Activated CD8-positive, alpha-beta memory T cell treated with anti-CD3 and anti-CD28 coated beads, Interleukin-2, amount 10 ng/mL, durations not matched to agents 7 days and 5 days (primary cell): Measurements from ENCODE around the gene ADCY9. TPM values are rescaled to one million over a fixed set of nuclear protein-coding genes. Genes with fewer than 3 reads are reported as not detected.

Experiments
- ATAC-seq: fragments of 150-1000 bp; cut with Tn5 transposase; one replicate; pipeline ENCODE4 v1.10.0; 2021; ENCODE audit warnings: moderate library complexity
- CTCF ChIA-PET: fragments of 350-600 bp; sonication (Branson Sonifier 250); formaldehyde crosslinking; loops from one replicate; lab custom pipeline; 2021; ENCODE audit warnings: antibody characterized with exemption; lab: Charles Lee
- DNase-seq: peaks from one replicate; pipeline ENCODE4 v3.0.0-alpha.2; 2020
- H3K27ac Mint-ChIP-seq: one replicate; pipeline ENCODE4 v1.8.0; 2021; ENCODE audit warnings: mild to moderate bottlenecking, mixed read lengths
- H3K27me3 Mint-ChIP-seq: one replicate; pipeline ENCODE4 v1.8.0; 2021; ENCODE audit warnings: mixed read lengths
- H3K36me3 Mint-ChIP-seq: one replicate; pipeline ENCODE4 v1.8.0; 2021; ENCODE audit warnings: mild to moderate bottlenecking, mixed read lengths
- H3K4me1 Mint-ChIP-seq: one replicate; pipeline ENCODE4 v1.8.0; 2021; ENCODE audit warnings: mixed read lengths
- H3K4me3 Mint-ChIP-seq: one replicate; pipeline ENCODE4 v1.8.0; 2021; ENCODE audit warnings: mild to moderate bottlenecking, moderate library complexity, mixed read lengths
- H3K9me3 Mint-ChIP-seq: one replicate; pipeline ENCODE4 v1.8.0; 2022; ENCODE audit warnings: low read depth, mixed read lengths
- total RNA-seq, 2 experiments: library from RNA; stranded (reverse); gene quantifications; one replicate each; pipeline ENCODE4 v1.2.3, GENCODE V29; 2021

The ADCY9 gene
- total RNA-seq, 2 experiments from 2014 or later, result 8.6 to 11.0 TPM

- no peak for ATAC-seq
Measured at GRCh38 chr16:4097826-4098240, 18.4 kb downstream of the ADCY9 start.

GRCh38 chr16:4096509-4096908, 19.7 kb downstream of the ADCY9 start:
- no peak overlapping the region for H3K4me3 Mint-ChIP-seq
- no peak overlapping the region for H3K27ac Mint-ChIP-seq
- no peaks in the 10 kb centered on the region for H3K9me3 Mint-ChIP-seq
- DNase-seq (no peak), ATAC-seq (no peak)
- peaks cover 8% of the 10 kb centered on the region for H3K4me1 Mint-ChIP-seq
- CTCF ChIA-PET, result interaction anchor here (0.9 to 1.8 kb wide), 3 partner anchors 8 to 91 kb away, joined by 3 read pairs; no protein-coding TSS in a partner anchor
- no peaks in the 10 kb centered on the region for H3K27me3 Mint-ChIP-seq
- peaks cover 4% of the 10 kb centered on the region for H3K36me3 Mint-ChIP-seq

More at GRCh38 chr16:4097826-4098240, 18.4 kb downstream of the ADCY9 start:
- CTCF ChIA-PET, result interaction anchor here (1.4 to 1.8 kb wide), 2 partner anchors 9 to 91 kb away, joined by 3 read pairs; no protein-coding TSS in a partner anchor
- Mint-ChIP-seq H3K27me3 (no peaks in the 10 kb centered on the region), H3K9me3 (no peaks in the 10 kb centered on the region), H3K36me3 (peaks cover 7% of the 10 kb centered on the region), H3K27ac (no peak overlapping the region), H3K4me3 (no peak overlapping the region), H3K4me1 (peaks cover 8% of the 10 kb centered on the region)
- DNase-seq, result no peak

DNA sequence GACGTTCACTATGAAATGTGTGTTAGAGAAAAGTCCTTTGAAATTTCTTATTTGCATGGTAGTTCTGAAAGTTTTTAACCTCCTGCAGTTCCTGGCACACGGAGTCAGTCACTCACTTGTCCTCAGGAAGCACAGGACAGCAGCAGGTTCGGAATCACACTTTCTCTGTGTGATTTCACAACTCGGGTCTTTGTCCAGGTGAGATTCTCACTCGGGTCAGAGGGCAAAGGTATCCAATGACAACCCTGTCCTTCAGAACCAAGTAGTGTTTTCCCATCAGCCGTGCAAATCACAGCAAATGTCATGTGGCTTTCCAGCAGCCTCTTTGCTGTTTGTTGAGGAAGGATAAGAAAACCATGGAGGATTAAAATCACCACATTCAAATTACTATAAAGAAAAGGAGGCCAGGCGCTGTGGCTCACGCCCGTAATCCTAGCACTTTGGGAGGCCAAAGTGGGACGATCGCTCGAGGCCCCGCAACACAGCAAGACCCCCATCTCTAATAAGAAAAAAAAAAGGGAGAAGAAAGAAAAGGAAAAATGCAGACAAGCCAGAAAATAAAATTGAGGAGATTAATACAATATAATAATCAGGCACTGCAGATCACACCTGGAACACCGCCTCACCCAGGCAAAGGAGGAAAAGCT, 22.0 kb downstream of the ADCY9 start:
- DNase-seq, result no peak
- Mint-ChIP-seq H3K9me3 (no peaks in the 10 kb centered on the region), H3K27ac (no peak overlapping the region), H3K4me3 (no peak overlapping the region), H3K36me3 (no peaks in the 10 kb centered on the region), H3K27me3 (no peaks in the 10 kb centered on the region), H3K4me1 (peaks cover 12% of the 10 kb centered on the region)
- no peak for ATAC-seq
- CTCF ChIA-PET, result no interaction called here

GRCh38 chr16:4093495-4094126, 22.6 kb downstream of the ADCY9 start:
- CTCF ChIA-PET, result no interaction called here
- H3K36me3 Mint-ChIP-seq, result no peaks in the 10 kb centered on the region
- peaks cover 12% of the 10 kb centered on the region for H3K4me1 Mint-ChIP-seq
- no peak for DNase-seq
- ATAC-seq, result no peak
- no peak overlapping the region for H3K4me3 Mint-ChIP-seq
- H3K9me3 Mint-ChIP-seq, result no peaks in the 10 kb centered on the region
- no peaks in the 10 kb centered on the region for H3K27me3 Mint-ChIP-seq
- no peak overlapping the region for H3K27ac Mint-ChIP-seq

- H3K4me1 Mint-ChIP-seq, result peaks cover 12% of the 10 kb centered on the region
- ATAC-seq, result no peak
- no peak overlapping the region for H3K4me3 Mint-ChIP-seq
- CTCF ChIA-PET, result interaction anchor here (0.6 kb wide), 1 partner anchor 58 kb away, joined by 3 read pairs; no protein-coding TSS in a partner anchor
- no peak overlapping the region for H3K27ac Mint-ChIP-seq
- H3K9me3 Mint-ChIP-seq, result no peaks in the 10 kb centered on the region
- H3K36me3 Mint-ChIP-seq, result no peaks in the 10 kb centered on the region
- no peak for DNase-seq
- no peaks in the 10 kb centered on the region for H3K27me3 Mint-ChIP-seq
Measured at GRCh38 chr16:4092547-4093265, 23.5 kb downstream of the ADCY9 start.

DNA sequence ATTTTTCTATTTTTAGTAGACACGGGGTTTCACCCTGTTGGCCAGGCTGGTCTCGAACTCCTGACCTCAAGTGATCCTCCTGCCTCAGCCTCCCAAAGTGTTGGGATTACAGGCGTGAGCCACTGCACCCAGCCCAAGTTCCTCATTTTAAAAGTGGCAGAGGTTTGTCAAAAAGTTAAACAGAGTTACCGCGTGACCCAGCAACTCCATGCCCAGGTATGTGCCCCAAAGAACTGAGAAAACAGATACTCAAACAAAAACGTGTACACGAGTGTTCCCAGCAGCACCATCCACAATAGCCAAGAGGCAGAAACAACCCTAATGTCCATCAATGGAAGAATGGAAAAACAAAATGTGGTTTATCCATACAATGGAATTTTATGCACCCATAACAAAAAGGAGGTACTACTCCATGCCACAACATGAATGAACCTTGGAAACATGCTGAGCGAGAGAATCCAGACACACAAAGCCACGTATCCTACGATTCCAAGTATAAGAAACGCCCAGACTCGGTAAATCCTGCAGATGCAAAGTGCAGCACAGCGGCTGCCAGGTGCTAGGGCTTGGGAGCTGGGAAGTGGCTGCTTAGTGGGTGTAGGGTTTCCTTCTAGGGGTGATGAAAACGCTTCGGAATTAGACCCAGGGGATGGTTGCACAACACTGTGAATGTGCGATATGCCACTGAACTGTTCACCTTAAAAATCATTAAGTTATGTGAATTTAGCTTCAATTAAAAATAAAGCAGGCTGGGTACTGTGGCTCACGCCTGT, 24.8 kb downstream of the ADCY9 start:
- Mint-ChIP-seq H3K36me3 (no peaks in the 10 kb centered on the region), H3K9me3 (no peaks in the 10 kb centered on the region), H3K4me3 (no peak overlapping the region), H3K27ac (no peak overlapping the region), H3K4me1 (peaks cover 11% of the 10 kb centered on the region), H3K27me3 (no peaks in the 10 kb centered on the region)
- peak; percentile 26 for DNase-seq
- CTCF ChIA-PET, result no interaction called here
- ATAC-seq, result no peak

DNA sequence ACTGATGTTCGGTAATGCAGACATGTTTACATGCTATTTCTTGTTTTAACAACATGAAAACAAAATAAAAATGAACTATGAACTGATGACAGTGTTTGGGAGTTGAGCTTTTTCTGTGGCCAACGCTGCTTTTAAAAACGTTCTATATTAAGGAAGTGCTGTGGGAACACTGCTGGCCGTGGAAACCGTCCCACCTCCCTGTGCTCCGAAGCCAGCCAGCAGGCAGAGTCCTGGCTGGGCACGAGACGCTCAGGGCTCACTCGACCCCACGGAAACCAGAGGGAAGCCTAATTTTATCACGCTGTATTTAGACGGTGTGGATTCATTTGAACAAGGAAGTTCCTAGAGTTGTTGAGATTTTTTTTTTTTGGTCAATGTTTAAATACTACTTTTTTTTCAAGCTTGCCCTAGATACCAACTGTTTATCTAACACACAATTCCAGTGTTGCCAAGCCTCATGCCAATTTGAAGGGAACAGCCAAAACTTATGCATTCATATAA, 25.8 kb downstream of the ADCY9 start:
- ATAC-seq (no peak), DNase-seq (no peak)
- Mint-ChIP-seq H3K36me3 (no peaks in the 10 kb centered on the region), H3K27ac (no peak overlapping the region), H3K9me3 (no peaks in the 10 kb centered on the region), H3K27me3 (no peaks in the 10 kb centered on the region), H3K4me3 (no peak overlapping the region), H3K4me1 (peaks cover 4% of the 10 kb centered on the region)
- CTCF ChIA-PET, result no interaction called here

- H3K27me3 Mint-ChIP-seq, result no peaks in the 10 kb centered on the region
- DNase-seq, result no peak
- H3K9me3 Mint-ChIP-seq, result no peaks in the 10 kb centered on the region
- no peak overlapping the region for H3K4me3 Mint-ChIP-seq
- H3K4me1 Mint-ChIP-seq, result peaks cover 4% of the 10 kb centered on the region
- no peak overlapping the region for H3K27ac Mint-ChIP-seq
- CTCF ChIA-PET, result no interaction called here
- no peaks in the 10 kb centered on the region for H3K36me3 Mint-ChIP-seq
- no peak for ATAC-seq
Measured at GRCh38 chr16:4089811-4090301, 26.4 kb downstream of the ADCY9 start.

DNA sequence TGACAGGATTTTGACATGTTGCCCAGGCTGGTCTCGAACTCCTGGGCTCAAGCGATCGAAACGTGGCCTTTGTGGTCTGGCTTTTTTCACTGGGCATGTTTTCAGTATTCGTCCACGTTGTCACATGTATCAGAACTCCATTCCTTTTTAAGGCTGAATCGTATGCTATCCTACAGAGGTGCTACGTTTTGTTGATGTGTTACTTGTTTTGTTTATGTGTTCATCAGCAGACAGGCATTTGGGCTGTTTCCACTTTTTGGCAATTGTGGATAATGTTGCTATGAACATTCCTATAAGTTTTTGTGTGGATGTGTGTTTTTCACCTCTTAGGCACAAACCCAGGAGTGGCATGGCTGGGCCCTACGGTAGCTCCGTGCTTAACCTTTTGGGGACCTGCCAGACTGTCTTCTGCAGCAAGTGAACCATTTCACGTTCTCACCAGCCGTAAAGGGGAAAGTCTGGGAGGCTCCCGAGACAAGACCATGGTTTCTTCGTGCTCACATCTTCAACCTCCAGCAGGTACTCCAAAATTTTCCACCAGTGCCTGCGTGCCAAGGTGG, 26.9 kb downstream of the ADCY9 start:
- DNase-seq (no peak), ATAC-seq (no peak)
- H3K4me3 Mint-ChIP-seq, result no peak overlapping the region
- CTCF ChIA-PET, result interaction anchor here (1.4 kb wide), 1 partner anchor 8 kb away, joined by 3 read pairs; no protein-coding TSS in a partner anchor
- H3K9me3 Mint-ChIP-seq, result no peaks in the 10 kb centered on the region
- peaks cover 8% of the 10 kb centered on the region for H3K4me1 Mint-ChIP-seq
- H3K36me3 Mint-ChIP-seq, result no peaks in the 10 kb centered on the region
- H3K27me3 Mint-ChIP-seq, result no peaks in the 10 kb centered on the region
- no peak overlapping the region for H3K27ac Mint-ChIP-seq

DNA sequence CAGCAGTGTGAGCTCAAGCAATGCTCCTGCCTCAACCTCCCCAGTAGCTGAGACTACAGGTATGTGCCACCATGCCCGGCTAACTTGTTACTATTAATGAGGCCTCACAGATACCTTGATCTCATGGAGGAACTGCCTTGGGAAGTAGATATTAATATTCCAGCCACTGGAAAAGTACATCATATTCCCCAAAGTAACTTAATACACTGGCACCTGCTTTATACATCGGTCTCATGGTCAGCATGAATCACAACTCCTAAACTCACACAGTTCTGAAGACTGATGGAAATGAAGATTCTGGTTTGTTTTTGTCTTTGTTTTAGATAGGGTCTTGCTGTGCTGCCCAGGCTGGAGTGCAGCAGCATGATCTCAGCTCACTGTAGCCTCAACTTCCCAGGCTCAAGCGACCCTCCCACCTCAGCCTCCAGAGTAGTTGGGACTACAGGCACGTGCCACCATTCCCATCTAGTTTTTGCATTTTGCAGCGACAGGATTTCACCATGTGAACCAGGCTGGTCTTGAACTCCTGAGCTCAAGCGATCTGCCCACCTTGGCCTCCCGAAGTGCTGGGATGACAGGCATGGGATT, 28.2 kb downstream of the ADCY9 start:
- CTCF ChIA-PET, result interaction anchor here (1.4 kb wide), 1 partner anchor 9 kb away, joined by 3 read pairs; no protein-coding TSS in a partner anchor
- H3K4me1 Mint-ChIP-seq, result peaks cover 13% of the 10 kb centered on the region
- no peaks in the 10 kb centered on the region for H3K9me3 Mint-ChIP-seq
- H3K27ac Mint-ChIP-seq, result no peak overlapping the region
- DNase-seq (peak; percentile 14), ATAC-seq (no peak)
- no peaks in the 10 kb centered on the region for H3K27me3 Mint-ChIP-seq
- no peaks in the 10 kb centered on the region for H3K36me3 Mint-ChIP-seq
- H3K4me3 Mint-ChIP-seq, result no peak overlapping the region

DNA sequence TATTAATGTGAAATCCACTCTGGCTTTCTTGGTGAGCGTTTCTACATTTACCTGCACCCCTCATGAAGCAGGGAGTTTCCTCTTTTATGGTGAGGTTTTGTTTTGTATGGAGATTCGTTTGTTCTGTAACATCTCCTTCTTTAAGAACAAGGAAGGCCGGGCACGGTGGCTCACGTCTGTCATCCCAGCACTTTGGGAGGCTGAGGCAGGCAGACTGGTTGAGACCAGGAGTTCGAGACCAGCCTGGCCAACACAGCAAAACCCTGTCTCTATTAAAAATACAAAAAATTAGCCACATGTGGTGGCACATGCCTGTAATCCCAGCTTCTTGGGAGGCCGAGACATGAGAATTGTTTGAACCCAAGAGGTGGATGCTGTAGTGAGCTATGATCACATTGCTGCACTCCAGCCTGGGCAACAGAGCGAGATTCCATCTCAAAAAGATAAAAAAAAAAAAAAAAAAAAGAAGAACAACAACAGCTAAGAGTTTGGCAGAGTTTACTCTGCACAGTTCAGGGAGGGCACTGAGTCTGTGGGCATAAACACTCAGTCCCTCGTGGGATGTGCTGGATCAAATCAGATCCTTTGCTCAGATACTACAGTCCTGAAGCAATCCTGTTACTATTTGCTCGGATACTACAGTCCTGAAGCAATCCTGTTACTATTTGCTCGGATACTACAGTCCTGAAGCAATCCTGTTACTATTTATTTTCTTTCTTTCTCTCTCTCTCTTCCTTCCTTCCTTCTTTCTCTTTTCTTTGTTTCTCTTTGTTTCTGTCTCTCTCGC, 28.9 kb downstream of the ADCY9 start:
- DNase-seq (no peak), ATAC-seq (no peak)
- H3K4me1 Mint-ChIP-seq, result peaks cover 21% of the 10 kb centered on the region
- no peaks in the 10 kb centered on the region for H3K27me3 Mint-ChIP-seq
- H3K4me3 Mint-ChIP-seq, result no peak overlapping the region
- CTCF ChIA-PET, result interaction anchor here (0.7 to 1.4 kb wide), 2 partner anchors 10 to 166 kb away, joined by 3 read pairs; no protein-coding TSS in a partner anchor
- no peaks in the 10 kb centered on the region for H3K36me3 Mint-ChIP-seq
- no peak overlapping the region for H3K27ac Mint-ChIP-seq
- no peaks in the 10 kb centered on the region for H3K9me3 Mint-ChIP-seq

- Mint-ChIP-seq H3K4me1 (peaks cover 32% of the 10 kb centered on the region), H3K9me3 (no peaks in the 10 kb centered on the region), H3K27me3 (no peaks in the 10 kb centered on the region), H3K27ac (no peak overlapping the region), H3K4me3 (no peak overlapping the region), H3K36me3 (no peaks in the 10 kb centered on the region)
- CTCF ChIA-PET, result no interaction called here
- no peak for ATAC-seq
- DNase-seq, result no peak
Measured at GRCh38 chr16:4086153-4086552, 30.1 kb downstream of the ADCY9 start.
